HG03108 (cell line): Measurements from ENCODE around the gene TMEM120B.

Experiments used
- ATAC-seq: cut with Tn5 transposase; IDR thresholded peaks from one replicate; pipeline ENCODE4 v1.9.1; 2021; ENCODE audit warnings: moderate library complexity; ENCODE audit not compliant: unreplicated experiment

The TMEM120B gene

GRCh38 chr12:121830134-121830533 is 117.6 kb downstream of the TMEM120B start:
- no peak for ATAC-seq

- ATAC-seq = no peak
These were observed 118.2 kb downstream of the TMEM120B start for GRCh38 chr12:121830588-121831265.
